Measurements from ENCODE around the gene RAB10.

Gene RAB10

GRCh38 chr2:26123426-26123825 lies 89.5 kb downstream of the RAB10 start:
- no peak for DNase-seq
- no peak for TF ChIP-seq POLR2A (IDR thresholded peaks at IDR 0.05; ENCODE audit: low read length)
- no peak for TF ChIP-seq GATA1 (IDR thresholded peaks at IDR 0.05; ENCODE audit: low read depth, low read length)

GRCh38 chr2:26126074-26126473 lies 92.2 kb downstream of the RAB10 start:
- no peak for DNase-seq
- TF ChIP-seq GATA1 (IDR thresholded peaks at IDR 0.05; ENCODE audit: low read depth, low read length): no peak
- TF ChIP-seq POLR2A (IDR thresholded peaks at IDR 0.05; ENCODE audit: low read length): no peak

GRCh38 chr2:26128176-26128575 lies 94.3 kb downstream of the RAB10 start:
- no peak for DNase-seq
- no peak for TF ChIP-seq POLR2A (IDR thresholded peaks at IDR 0.05; ENCODE audit: low read length)
- no peak for TF ChIP-seq GATA1 (IDR thresholded peaks at IDR 0.05; ENCODE audit: low read depth, low read length)

GRCh38 chr2:26130763-26131162 lies 96.9 kb downstream of the RAB10 start:
- no peak for TF ChIP-seq POLR2A (IDR thresholded peaks at IDR 0.05; ENCODE audit: low read length)
- TF ChIP-seq GATA1 (IDR thresholded peaks at IDR 0.05; ENCODE audit: low read depth, low read length): no peak
- no peak for DNase-seq

- no peak for DNase-seq
- TF ChIP-seq GATA1 (IDR thresholded peaks at IDR 0.05; ENCODE audit: low read depth, low read length): no peak
- TF ChIP-seq POLR2A (IDR thresholded peaks at IDR 0.05; ENCODE audit: low read length): no peak
Measured at GRCh38 chr2:26136451-26136850, 102.6 kb downstream of the RAB10 start.

GRCh38 chr2:26139269-26140183 lies 105.6 kb downstream of the RAB10 start:
- TF ChIP-seq GATA1 (IDR thresholded peaks at IDR 0.05; ENCODE audit: low read depth, low read length) (no peak), POLR2A (IDR thresholded peaks at IDR 0.05; ENCODE audit: low read length) (no peak)
- DNase-seq: peak; percentile 27 to 30

GRCh38 chr2:26141145-26141769 lies 107.4 kb downstream of the RAB10 start:
- DNase-seq: no peak

GRCh38 chr2:26144031-26144430 lies 110.1 kb downstream of the RAB10 start:
- DNase-seq: peak; percentile 12 to 19
- TF ChIP-seq POLR2A (IDR thresholded peaks at IDR 0.05; ENCODE audit: low read length) (no peak), GATA1 (IDR thresholded peaks at IDR 0.05; ENCODE audit: low read depth, low read length) (no peak)

More at GRCh38 chr2:26141145-26141769, 107.4 kb downstream of the RAB10 start:
- no peak for TF ChIP-seq POLR2A (IDR thresholded peaks at IDR 0.05; ENCODE audit: low read length)
- TF ChIP-seq GATA1 (IDR thresholded peaks at IDR 0.05; ENCODE audit: low read depth, low read length): no peak

- TF ChIP-seq POLR2A (IDR thresholded peaks at IDR 0.05; ENCODE audit: low read length): peak; percentile 18
- TF ChIP-seq GATA1 (IDR thresholded peaks at IDR 0.05; ENCODE audit: low read depth, low read length): no peak
- DNase-seq: peak; percentile 75 to 87
Measured at GRCh38 chr2:26144953-26145680, 111.2 kb downstream of the RAB10 start.

GRCh38 chr2:26148501-26148900 lies 114.6 kb downstream of the RAB10 start:
- DNase-seq: no peak
- TF ChIP-seq GATA1 (IDR thresholded peaks at IDR 0.05; ENCODE audit: low read depth, low read length): no peak

- no peak for TF ChIP-seq POLR2A (IDR thresholded peaks at IDR 0.05; ENCODE audit: low read length)
- no peak for TF ChIP-seq GATA1 (IDR thresholded peaks at IDR 0.05; ENCODE audit: low read depth, low read length)
- DNase-seq: no peak
Measured at GRCh38 chr2:26150243-26150642, 116.4 kb downstream of the RAB10 start.

- no peak for TF ChIP-seq GATA1 (IDR thresholded peaks at IDR 0.05; ENCODE audit: low read depth, low read length)
- no peak for TF ChIP-seq POLR2A (IDR thresholded peaks at IDR 0.05; ENCODE audit: low read length)
- DNase-seq: no peak
Measured at GRCh38 chr2:26157580-26157979, 123.7 kb downstream of the RAB10 start.

- DNase-seq: no peak
- TF ChIP-seq POLR2A (IDR thresholded peaks at IDR 0.05; ENCODE audit: low read length) (no peak), GATA1 (IDR thresholded peaks at IDR 0.05; ENCODE audit: low read depth, low read length) (no peak)
Measured at GRCh38 chr2:26161926-26162325, 128.0 kb downstream of the RAB10 start.

- TF ChIP-seq GATA1 (IDR thresholded peaks at IDR 0.05; ENCODE audit: low read depth, low read length) (no peak), POLR2A (IDR thresholded peaks at IDR 0.05; ENCODE audit: low read length) (no peak)
- no peak for DNase-seq
Measured at GRCh38 chr2:26162963-26163362, 129.1 kb downstream of the RAB10 start.
